Right hindlimb (tissue), 1 donor: ENCODE measurements around the gene LIX1L.

ENCODE experiments used
- DNase-seq: peaks from one replicate; pipeline ENCODE4 v3.0.0-alpha.2; 2018

The LIX1L gene

GRCh38 chr1:145957443-145958319 lies at the start of gene LIX1L:
LIX1L (minus strand) TSS chr1:145958017; CDS start chr1:145957927, 90 bp downstream.
- peak; percentile 97 for DNase-seq

GRCh38 chr1:146001709-146002108 lies 43.9 kb upstream of the LIX1L start:
- DNase-seq: no peak

- DNase-seq: peak; percentile 55
Measured at GRCh38 chr1:145999321-146000024, 41.7 kb upstream of the LIX1L start.

DNA sequence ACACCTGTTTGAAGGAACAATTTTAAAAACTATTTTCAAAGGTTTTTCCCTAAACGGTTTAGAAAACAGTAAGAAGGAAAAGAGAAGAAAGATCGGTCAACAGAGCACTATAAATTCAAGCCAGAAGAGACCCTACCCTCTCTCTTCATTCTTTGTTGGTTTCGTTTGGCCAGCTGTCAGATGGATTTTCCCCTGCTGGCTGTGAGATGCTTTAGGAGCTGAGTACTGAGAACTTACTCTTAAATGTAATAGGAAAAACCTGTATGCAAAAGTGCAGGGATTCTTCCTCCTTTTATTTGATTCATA lies 39.9 kb upstream of the LIX1L start:
- DNase-seq: no peak

DNA sequence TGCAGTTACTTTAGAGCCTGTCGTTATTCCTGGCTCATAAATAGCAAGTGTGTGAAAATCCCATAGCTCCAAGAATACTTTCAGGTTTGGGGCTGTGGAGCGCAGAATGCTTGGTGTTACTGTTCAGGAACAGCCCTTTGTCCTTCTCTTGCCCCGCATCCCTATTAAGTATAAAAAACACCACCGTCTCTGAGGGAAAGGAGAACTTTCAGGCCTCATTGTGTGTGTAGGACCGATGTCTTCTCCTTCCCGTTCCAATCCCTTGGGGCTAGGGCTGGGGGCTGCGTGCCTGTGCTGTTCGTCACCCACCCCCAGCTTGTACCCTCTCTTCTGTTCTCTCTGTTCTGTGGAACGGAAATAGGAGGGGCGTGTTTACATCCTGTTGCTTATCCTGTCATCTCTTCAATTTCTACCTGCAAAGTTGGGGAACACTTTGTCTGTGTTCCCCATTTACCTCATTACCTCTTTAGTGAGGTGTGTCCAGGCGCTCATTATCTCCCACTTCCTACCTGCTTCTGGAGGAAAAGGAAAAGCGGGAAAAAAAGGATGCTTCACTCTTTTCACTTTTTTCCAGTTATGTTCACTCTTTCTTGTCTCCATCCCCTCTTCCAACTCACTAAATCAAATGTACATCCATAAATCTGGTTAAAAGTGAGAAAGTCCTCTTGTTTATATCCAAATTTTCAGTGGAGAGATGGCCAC lies 39.4 kb upstream of the LIX1L start:
- peak; percentile 54 for DNase-seq

DNA sequence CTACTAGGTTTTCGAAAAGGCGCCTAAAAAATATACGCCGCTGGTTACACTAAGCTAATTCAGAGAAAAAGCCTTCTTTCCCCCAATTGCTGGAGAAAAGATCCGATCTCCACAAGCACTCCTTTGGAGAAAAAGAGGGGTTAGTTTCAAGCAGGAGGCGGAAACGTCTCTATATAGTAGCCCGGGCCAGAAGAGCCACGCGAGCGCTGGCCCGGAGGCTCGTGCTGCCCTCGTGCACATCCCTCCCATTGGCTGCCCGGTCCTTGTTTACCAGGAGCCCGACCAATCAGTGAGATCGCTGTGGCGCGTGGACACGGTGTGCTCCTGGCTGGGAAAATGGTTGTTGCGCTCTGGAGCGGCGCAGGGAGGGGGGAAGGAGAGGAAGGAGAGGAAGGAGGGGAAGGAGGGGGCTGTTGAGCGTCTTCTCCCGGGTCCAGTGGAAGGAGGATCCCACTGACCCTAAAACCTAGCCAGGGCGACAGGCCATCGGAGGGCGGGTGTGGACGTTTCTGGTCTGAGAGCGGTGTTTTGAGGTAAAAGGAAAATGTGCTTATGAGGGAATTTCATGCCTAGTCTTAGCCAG lies 38.7 kb upstream of the LIX1L start, which contains the start of gene TXNIP:
Gene TXNIP (minus strand): TSS at position 147 of the 583 bp plus-strand sequence. CDS start 313 bp downstream, outside the sequence.
- peak; percentile 100 for DNase-seq

DNA sequence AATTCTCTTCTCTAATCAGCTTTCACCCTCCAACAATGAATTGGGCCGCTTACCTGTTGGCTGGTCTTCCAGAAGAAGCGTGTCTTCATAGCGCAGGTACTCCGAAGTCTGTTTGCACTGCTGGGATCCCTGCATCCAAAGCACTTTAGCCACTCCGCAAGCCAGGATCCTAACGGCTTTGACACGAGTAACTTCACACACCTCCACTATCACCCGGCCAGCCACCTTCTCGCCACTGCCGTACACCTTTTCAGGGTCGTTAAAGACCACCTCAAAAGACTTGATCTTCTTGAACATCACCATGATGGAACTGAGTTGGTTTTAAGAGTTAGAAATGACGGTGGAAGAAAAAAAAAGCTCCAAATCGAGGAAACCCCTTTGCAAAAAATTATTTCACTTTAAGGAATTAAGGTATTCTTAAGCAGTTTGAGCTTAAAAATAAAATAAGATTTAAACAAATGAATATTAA lies 38.2 kb upstream of the LIX1L start:
- DNase-seq: no peak

- no peak for DNase-seq
Measured at GRCh38 chr1:145995148-145995881, 37.5 kb upstream of the LIX1L start.

GRCh38 chr1:145994391-145995120 lies 36.7 kb upstream of the LIX1L start:
- DNase-seq: no peak

- DNase-seq: no peak
Measured at GRCh38 chr1:145993618-145994390, 36.0 kb upstream of the LIX1L start.

DNA sequence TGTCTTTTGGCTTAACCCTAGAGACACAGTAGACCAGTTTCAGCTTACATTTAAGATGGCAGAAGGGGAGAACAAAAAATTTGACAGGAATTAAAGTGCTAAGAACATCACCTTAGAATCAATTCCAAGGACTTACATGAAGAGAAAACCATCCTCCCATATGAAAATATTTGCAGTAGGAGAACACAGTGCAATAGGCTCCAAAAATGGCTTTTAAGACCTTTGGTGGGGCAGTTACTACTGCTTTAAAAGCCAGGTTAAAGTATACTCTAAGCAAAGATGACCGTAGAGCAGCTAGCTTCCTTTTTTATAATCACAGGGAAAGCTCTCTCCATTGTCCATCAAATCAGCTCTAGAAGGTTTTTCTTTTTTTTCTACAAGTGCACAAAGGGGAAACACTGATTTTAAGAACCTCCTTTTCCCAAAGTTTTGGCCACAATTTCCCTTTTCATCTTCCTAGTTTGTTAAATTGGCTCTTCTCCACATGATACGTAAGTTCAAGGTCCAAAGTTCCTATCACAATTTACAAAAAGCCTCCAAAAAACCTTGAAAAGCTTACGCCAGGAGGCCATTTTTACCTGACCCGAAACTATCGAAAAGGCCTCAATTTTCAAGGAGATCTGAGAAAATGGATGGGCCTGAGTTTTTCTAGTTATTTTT lies 35.3 kb upstream of the LIX1L start:
- DNase-seq: no peak

GRCh38 chr1:145992502-145992936 lies 34.7 kb upstream of the LIX1L start:
- no peak for DNase-seq

- no peak for DNase-seq
Measured at GRCh38 chr1:145991735-145992412, 34.1 kb upstream of the LIX1L start.

DNA sequence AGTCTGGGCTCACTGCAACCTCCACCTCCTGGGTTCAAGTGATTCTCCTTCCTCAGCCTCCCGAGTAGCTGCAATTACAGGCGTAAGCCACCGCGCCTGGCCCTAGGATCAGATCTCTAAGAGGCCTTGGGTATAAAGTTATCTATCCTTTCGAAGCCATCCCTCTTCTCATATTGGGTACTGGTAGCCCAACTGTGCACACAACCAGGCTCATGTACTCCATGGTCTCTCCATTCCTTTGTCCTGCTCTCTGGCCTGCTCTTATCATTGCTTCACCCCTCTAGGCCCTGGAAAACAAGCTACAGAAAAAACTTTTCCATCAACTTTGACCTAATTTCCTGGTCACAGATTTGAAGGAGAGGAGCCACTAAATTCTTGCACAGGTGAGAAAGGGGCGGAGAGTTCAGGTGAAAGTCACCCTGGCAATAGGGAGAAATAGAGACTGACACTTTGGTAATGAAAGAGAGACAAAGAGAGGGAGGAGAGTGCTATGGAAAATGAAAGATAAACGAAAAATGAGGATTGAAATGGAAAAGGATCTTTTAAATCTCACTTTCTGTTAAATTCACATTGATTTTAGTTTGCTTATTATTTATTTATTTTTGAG lies 32.5 kb upstream of the LIX1L start:
- DNase-seq: no peak

DNA sequence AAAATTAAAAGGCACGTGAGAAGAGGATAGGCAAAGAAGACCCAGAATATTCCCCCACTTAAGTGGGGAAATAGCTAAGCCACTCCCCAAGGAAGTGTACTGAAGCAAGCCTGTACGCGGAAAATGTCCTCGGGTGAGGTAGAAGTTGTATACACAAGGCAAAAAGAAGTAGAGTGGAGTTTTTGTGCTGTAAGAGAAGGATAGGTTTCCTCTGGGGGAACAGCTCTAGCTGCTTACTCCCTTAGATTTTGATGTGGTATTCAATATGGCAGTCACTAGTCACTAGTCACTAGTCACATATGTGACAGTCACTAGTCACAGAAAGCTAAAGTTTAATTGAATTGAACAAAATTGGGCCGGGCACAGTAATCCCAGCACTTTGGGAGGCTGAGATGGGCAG lies 31.0 kb upstream of the LIX1L start:
- no peak for DNase-seq

DNA sequence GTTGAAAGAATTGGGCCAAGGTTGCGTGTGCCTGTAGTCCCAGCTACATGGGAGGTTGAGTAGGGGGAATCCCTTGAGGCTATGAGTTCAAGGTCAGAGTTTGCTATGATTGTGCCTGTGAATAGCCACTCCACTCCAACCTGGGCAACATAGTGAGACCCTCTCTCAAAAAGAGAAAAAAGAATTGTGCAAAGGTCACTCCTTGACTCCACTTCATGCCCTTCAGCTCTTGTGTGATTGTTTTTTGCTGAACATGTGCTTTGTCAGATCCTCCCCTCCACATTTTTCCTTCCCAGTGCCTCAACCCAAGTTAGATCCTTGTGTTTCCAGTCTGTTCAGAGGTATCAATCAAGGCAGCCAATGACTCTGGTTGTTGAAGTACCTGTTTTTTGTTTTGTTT lies 30.1 kb upstream of the LIX1L start:
- DNase-seq: no peak

DNA sequence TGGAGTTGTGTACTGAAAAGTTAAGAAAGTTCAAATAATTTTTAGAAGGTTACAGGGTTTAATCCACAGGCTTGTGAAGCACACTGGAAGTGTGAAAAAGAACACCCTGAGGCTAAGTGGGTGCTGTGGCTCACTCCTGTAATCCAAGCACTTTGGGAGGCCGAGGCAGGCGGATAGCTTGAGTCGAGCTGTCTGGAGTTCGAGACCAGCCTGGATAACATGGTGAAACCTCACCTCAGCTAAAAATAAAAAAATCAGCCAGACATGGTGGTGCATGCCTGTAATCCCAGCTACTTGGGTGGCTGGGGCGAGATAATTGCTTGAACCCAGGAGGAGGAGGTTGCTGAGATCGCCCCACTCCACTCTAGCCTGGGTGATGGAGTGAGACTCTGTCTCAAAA lies 28.7 kb upstream of the LIX1L start:
- DNase-seq: no peak

- DNase-seq: no peak
Measured at GRCh38 chr1:145985502-145986439, 28.0 kb upstream of the LIX1L start.
